ENCODE results near the gene GEMIN7.

The GEMIN7 gene

GRCh38 chr19:45119582-45119981 lies 40.5 kb downstream of the GEMIN7 start:
- DNase-seq (ENCODE audit: low read depth), result no peak
- H3K4me3 ChIP-seq (ENCODE audit: control insufficient read depth, low read depth, low read length), result no peak overlapping the region
- no peak for TF ChIP-seq CTCF (IDR thresholded peaks at IDR 0.05; ENCODE audit: control insufficient read depth, insufficient read depth, low read depth, low read length, missing control alignments)

- no peak overlapping the region for H3K4me3 ChIP-seq (ENCODE audit: control insufficient read depth, low read depth, low read length)
- DNase-seq (ENCODE audit: low read depth), result no peak
- TF ChIP-seq CTCF (IDR thresholded peaks at IDR 0.05; ENCODE audit: control insufficient read depth, insufficient read depth, low read depth, low read length, missing control alignments), result no peak
Observed at GRCh38 chr19:45121827-45122345, 42.8 kb downstream of the GEMIN7 start.

- H3K4me3 ChIP-seq (ENCODE audit: control insufficient read depth, low read depth, low read length), result no peak overlapping the region
- DNase-seq (ENCODE audit: low read depth), result no peak
- no peak for TF ChIP-seq CTCF (IDR thresholded peaks at IDR 0.05; ENCODE audit: control insufficient read depth, insufficient read depth, low read depth, low read length, missing control alignments)
Observed at GRCh38 chr19:45122832-45123231, 43.8 kb downstream of the GEMIN7 start.

GRCh38 chr19:45123440-45123850 lies 44.4 kb downstream of the GEMIN7 start:
- TF ChIP-seq CTCF (IDR thresholded peaks at IDR 0.05; ENCODE audit: control insufficient read depth, insufficient read depth, low read depth, low read length, missing control alignments), result no peak

GRCh38 chr19:45124021-45124420 lies 45.0 kb downstream of the GEMIN7 start:
- no peak for DNase-seq (ENCODE audit: low read depth)
- no peak for TF ChIP-seq CTCF (IDR thresholded peaks at IDR 0.05; ENCODE audit: control insufficient read depth, insufficient read depth, low read depth, low read length, missing control alignments)
- H3K4me3 ChIP-seq (ENCODE audit: control insufficient read depth, low read depth, low read length), result no peak overlapping the region

More at GRCh38 chr19:45123440-45123850, 44.4 kb downstream of the GEMIN7 start:
- no peak overlapping the region for H3K4me3 ChIP-seq (ENCODE audit: control insufficient read depth, low read depth, low read length)
- no peak for DNase-seq (ENCODE audit: low read depth)

GRCh38 chr19:45125360-45125759 lies 46.3 kb downstream of the GEMIN7 start:
- no peak overlapping the region for H3K4me3 ChIP-seq (ENCODE audit: control insufficient read depth, low read depth, low read length)
- no peak for TF ChIP-seq CTCF (IDR thresholded peaks at IDR 0.05; ENCODE audit: control insufficient read depth, insufficient read depth, low read depth, low read length, missing control alignments)
- no peak for DNase-seq (ENCODE audit: low read depth)
